HUES6 (cell line): ENCODE results near the gene FCGR3A.
"Not testable (repeated sequence)": the region's sequence is repeated elsewhere in the genome, so short reads cannot be mapped to it uniquely, and the experiment has no call there.

ENCODE experiments used
- H3K27ac ChIP-seq: 2 replicates; pipeline ENCODE4 v1.7.0; 2013; ENCODE audit warnings: low read depth, mild to moderate bottlenecking, low read length, inconsistent platforms
- H3K27me3 ChIP-seq: 2 replicates; pipeline ENCODE4 v1.6.1; 2013; ENCODE audit warnings: low read length; ENCODE audit not compliant: control insufficient read depth, insufficient read depth
- H3K36me3 ChIP-seq: 2 replicates; pipeline ENCODE4 v1.6.1; 2013; ENCODE audit warnings: low read length; ENCODE audit not compliant: control insufficient read depth, insufficient read depth
- H3K4me1 ChIP-seq: 2 replicates; pipeline ENCODE4 v1.6.1; 2013; ENCODE audit warnings: low read length; ENCODE audit not compliant: control insufficient read depth, insufficient read depth
- H3K4me3 ChIP-seq: 2 replicates; pipeline ENCODE4 v1.5.1; 2013; ENCODE audit warnings: low read depth, low read length
- H3K9ac ChIP-seq: one replicate; pipeline ENCODE4 v1.6.1; 2013; ENCODE audit warnings: mild to moderate bottlenecking, low read length
- H3K9me3 ChIP-seq: 2 replicates; pipeline ENCODE4 v1.6.1; 2013; ENCODE audit warnings: low read depth, low read length; ENCODE audit not compliant: control insufficient read depth, insufficient read depth

FCGR3A gene

GRCh38 chr1:161554815-161555417, 5.3 kb upstream of the FCGR3A start:
- H3K9ac ChIP-seq, H3K4me1 ChIP-seq, H3K27me3 ChIP-seq, H3K4me3 ChIP-seq, H3K9me3 ChIP-seq, H3K27ac ChIP-seq, H3K36me3 ChIP-seq: not testable (repeated sequence)

- not testable (repeated sequence) for H3K4me1 ChIP-seq, H3K9me3 ChIP-seq, H3K27ac ChIP-seq, H3K27me3 ChIP-seq, H3K9ac ChIP-seq, H3K36me3 ChIP-seq, H3K4me3 ChIP-seq
Observed at GRCh38 chr1:161554340-161554739, 4.7 kb upstream of the FCGR3A start.

GRCh38 chr1:161553631-161554030, 4.0 kb upstream of the FCGR3A start:
- H3K4me3 ChIP-seq, H3K9ac ChIP-seq, H3K9me3 ChIP-seq, H3K4me1 ChIP-seq, H3K36me3 ChIP-seq, H3K27ac ChIP-seq, H3K27me3 ChIP-seq: not testable (repeated sequence)

GRCh38 chr1:161550942-161551341, 1.3 kb upstream of the FCGR3A start:
- H3K27me3 ChIP-seq, H3K9ac ChIP-seq, H3K9me3 ChIP-seq, H3K4me1 ChIP-seq, H3K36me3 ChIP-seq, H3K4me3 ChIP-seq, H3K27ac ChIP-seq: not testable (repeated sequence)

GRCh38 chr1:161548749-161549406, 740 bp downstream of the FCGR3A start:
- not testable (repeated sequence) for H3K36me3 ChIP-seq, H3K9me3 ChIP-seq, H3K27me3 ChIP-seq, H3K27ac ChIP-seq, H3K4me1 ChIP-seq, H3K9ac ChIP-seq, H3K4me3 ChIP-seq

DNA sequence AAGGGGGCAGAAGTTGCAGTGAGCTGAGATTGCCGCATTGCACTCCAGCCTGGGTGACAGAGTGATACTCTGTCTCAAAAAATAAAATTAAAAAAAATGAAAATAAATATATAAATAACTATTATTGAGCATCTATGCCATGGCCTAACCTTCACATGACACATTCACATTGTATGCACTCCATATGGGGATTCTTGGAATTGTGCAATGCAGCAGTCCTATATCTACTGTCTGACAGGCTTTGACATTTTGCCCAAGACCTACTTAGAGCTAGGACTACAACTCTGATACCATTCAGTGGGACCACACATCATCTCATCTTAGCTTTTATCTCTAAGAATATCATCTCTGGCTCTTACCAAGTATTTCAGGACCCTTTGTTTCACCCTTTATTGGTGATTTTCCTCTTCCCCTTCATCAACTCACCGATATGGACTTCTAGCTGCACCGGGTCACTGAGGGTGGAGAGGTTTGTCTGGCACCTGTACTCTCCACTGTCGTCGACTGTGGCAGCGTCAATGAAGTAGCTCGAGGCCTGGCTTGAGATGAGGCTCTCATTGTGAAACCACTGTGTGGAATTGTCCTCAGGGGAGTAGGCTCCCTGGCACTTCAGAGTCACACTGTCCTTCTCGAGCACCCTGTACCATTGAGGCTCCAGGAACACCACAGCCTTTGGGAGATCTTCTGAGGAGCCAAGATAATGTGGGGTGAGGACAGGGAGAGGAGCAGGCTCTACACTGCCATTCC, 1.4 kb downstream of the FCGR3A start:
- H3K4me1 ChIP-seq, H3K27me3 ChIP-seq, H3K27ac ChIP-seq, H3K36me3 ChIP-seq, H3K9me3 ChIP-seq, H3K9ac ChIP-seq, H3K4me3 ChIP-seq: not testable (repeated sequence)

GRCh38 chr1:161545005-161545731, 4.5 kb downstream of the FCGR3A start:
- not testable (repeated sequence) for H3K9me3 ChIP-seq

GRCh38 chr1:161543125-161543524, 6.5 kb downstream of the FCGR3A start:
- not testable (repeated sequence) for H3K36me3 ChIP-seq, H3K9me3 ChIP-seq, H3K4me1 ChIP-seq, H3K27ac ChIP-seq, H3K4me3 ChIP-seq, H3K9ac ChIP-seq
- H3K27me3 ChIP-seq: peaks cover 12% of the 10 kb centered on the region

More at GRCh38 chr1:161545005-161545731, 4.5 kb downstream of the FCGR3A start:
- H3K4me3 ChIP-seq, H3K9ac ChIP-seq, H3K27ac ChIP-seq, H3K4me1 ChIP-seq, H3K36me3 ChIP-seq: not testable (repeated sequence)
- H3K27me3 ChIP-seq: peaks cover 12% of the 10 kb centered on the region

DNA sequence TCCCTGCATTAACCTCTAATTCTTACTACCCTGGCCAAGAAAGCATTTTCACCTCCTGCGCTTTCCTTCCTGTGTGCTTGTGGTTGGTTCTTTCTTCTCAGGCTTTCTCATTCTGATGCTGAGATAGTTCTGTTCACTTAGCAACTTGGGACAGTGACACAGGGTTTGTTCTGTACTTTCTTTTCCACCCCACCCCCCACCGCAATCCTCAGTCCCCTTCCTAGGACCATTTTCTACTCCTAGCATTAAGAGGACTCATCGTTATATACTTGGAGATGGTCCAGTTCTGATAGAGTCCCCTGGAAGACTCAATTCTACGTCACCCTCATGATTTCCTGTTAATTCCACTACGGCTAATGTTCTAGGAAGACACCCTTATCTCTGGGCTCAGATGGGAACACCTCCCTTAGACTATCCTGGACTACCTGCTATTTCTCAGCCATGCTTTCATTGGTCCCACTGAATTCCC, 7.5 kb downstream of the FCGR3A start:
- peaks cover 12% of the 10 kb centered on the region for H3K27me3 ChIP-seq
- not testable (repeated sequence) for H3K36me3 ChIP-seq, H3K4me3 ChIP-seq, H3K4me1 ChIP-seq, H3K9me3 ChIP-seq, H3K27ac ChIP-seq, H3K9ac ChIP-seq

DNA sequence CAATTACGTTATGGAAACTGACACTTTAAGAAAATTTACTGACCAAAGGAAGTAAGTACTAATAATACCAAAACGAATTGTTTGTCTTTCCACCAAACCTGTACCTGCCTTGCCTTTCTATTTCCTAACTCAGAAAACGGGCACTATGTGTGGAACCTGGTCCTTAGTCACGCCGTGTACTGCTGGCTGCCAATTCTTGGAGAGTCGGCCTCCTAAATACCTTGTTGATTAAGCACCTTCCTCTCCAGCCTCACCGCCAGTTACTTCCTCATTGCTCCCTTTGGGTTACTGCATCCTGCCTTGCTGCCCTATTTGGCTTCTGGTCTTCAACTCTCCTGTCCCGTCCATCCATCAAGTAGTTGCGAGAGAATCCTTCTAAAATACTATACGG, 9.1 kb downstream of the FCGR3A start:
- not testable (repeated sequence) for H3K9me3 ChIP-seq, H3K36me3 ChIP-seq, H3K4me1 ChIP-seq, H3K9ac ChIP-seq, H3K27ac ChIP-seq
- peak overlapping the region; percentile 79 for H3K4me3 ChIP-seq
- peaks cover 12% of the 10 kb centered on the region for H3K27me3 ChIP-seq
